GM12878 (cell line): ENCODE results near the gene AKT1S1. TPM values are rescaled to one million over a fixed set of nuclear protein-coding genes. Genes with fewer than 3 reads are reported as not detected.

ENCODE experiments used
- ATAC-seq: fragments of 200-7000 bp; cut with Tn5 transposase; 3 replicates; pipeline ENCODE4 v1.9.1; 2020; ENCODE audit warnings: mild to moderate bottlenecking, moderate library complexity
- BruUV-seq: library from RNA; stranded (reverse); fragments of 400-500 nt; replicated peaks from 2 replicates; lab custom pipeline; 2021; lab: Mats Ljungman, UMichigan
- CTCF ChIA-PET: fragments of 300-600 bp; sonication (Branson Sonifier 250); formaldehyde crosslinking; extraction: SDS; loops from one replicate; lab custom pipeline; 2021; ENCODE audit warnings: inconsistent platforms; lab: Yijun Ruan, JAX
- POLR2A ChIA-PET: fragments of 350-600 bp; formaldehyde crosslinking; extraction: SDS; loops from one replicate; lab custom pipeline; 2021; ENCODE audit warnings: inconsistent platforms; lab: Charles Lee
- RAD21 ChIA-PET: fragments of 300-600 bp; sonication (Branson Sonifier 250); formaldehyde crosslinking; loops from one replicate; lab custom pipeline; 2023; ENCODE audit warnings: antibody characterized with exemption; ENCODE audit not compliant: unreplicated experiment; lab: Charles Lee
- SMC1A ChIA-PET: fragments of 300-600 bp; sonication (Branson Sonifier 250); formaldehyde crosslinking; loops from one replicate; lab custom pipeline; 2023; ENCODE audit not compliant: unreplicated experiment, uncharacterized antibody; lab: Charles Lee
- DNase-seq: peaks from one replicate; pipeline ENCODE4 v3.0.0-alpha.2; 2011; ENCODE audit warnings: low read depth, low spot score
- FAIRE-seq: peaks from 3 replicates; lab custom pipeline; 2011; peaks lifted over from hg19 to GRCh38; lab: Jason Lieb, UNC
- H2AFZ ChIP-seq: 2 replicates; pipeline ENCODE4 v1.6.0; 2011; ENCODE audit warnings: low read depth, low read length, control low read depth; ENCODE audit not compliant: control insufficient read depth
- H3K27ac ChIP-seq: 2 replicates; pipeline ENCODE4 v1.5.1; 2011; ENCODE audit warnings: control low read depth; ENCODE audit not compliant: control insufficient read depth, insufficient read depth
- H3K27me3 ChIP-seq, 2 experiments: replicated peaks in 1 of 2; 2 replicates each; pipeline versions ENCODE4 v1.6.0 to v1.6.1; 2011; ENCODE audit warnings: low read length in 1 of 2; ENCODE audit not compliant: control insufficient read depth in 2 of 2, insufficient read depth in 2 of 2
- H3K36me3 ChIP-seq, 2 experiments: 2 replicates each; pipeline ENCODE4 v1.5.1; 2011; ENCODE audit warnings: low read length in 1 of 2; ENCODE audit not compliant: control insufficient read depth in 2 of 2, insufficient read depth in 2 of 2
- H3K4me1 ChIP-seq: 2 replicates; pipeline ENCODE4 v1.6.1; 2011; ENCODE audit warnings: mild to moderate bottlenecking, low read length, moderate library complexity, mixed read lengths; ENCODE audit not compliant: control insufficient read depth, insufficient read depth
- H3K4me2 ChIP-seq: 2 replicates; pipeline ENCODE4 v1.6.0; 2011; ENCODE audit warnings: control low read depth; ENCODE audit not compliant: control insufficient read depth, insufficient read depth
- H3K4me3 ChIP-seq: fragments of 200-600 bp; sonication (generic); 2 replicates; pipeline ENCODE4 v1.5.1; 2016
- H3K79me2 ChIP-seq: 2 replicates; pipeline ENCODE4 v1.6.0; 2011; ENCODE audit warnings: low read length; ENCODE audit not compliant: control insufficient read depth, insufficient read depth
- H3K9ac ChIP-seq: 2 replicates; pipeline ENCODE4 v1.8.0; 2011; ENCODE audit warnings: low read length, control low read depth, mixed read lengths; ENCODE audit not compliant: control insufficient read depth, insufficient read depth
- H3K9me3 ChIP-seq: replicated peaks from 3 replicates; pipeline ENCODE4 v1.5.1; 2011; ENCODE audit warnings: mild to moderate bottlenecking, low read length; ENCODE audit not compliant: control insufficient read depth, insufficient read depth
- H4K20me1 ChIP-seq: 2 replicates; pipeline ENCODE4 v1.6.0; 2011; ENCODE audit not compliant: control insufficient read depth, insufficient read depth
- POLR2A ChIP-seq: IDR thresholded peaks from 2 replicates; pipeline ENCODE4 v1.6.1; 2011; ENCODE audit warnings: low read depth, mild to moderate bottlenecking, low read length
- RB1 ChIP-seq: fragments of 450-650 bp; formaldehyde crosslinking; IDR thresholded peaks from 2 replicates; pipeline ENCODE4 v1.6.1; 2017; ENCODE audit warnings: mild to moderate bottlenecking, borderline replicate concordance
- WGBS: methylation state at CpG from one replicate; pipeline ENCODE4 v1.1.6; 2016; ENCODE audit warnings: low lambda C conversion rate; ENCODE audit not compliant: insufficient replicate concordance, insufficient coverage; ENCODE audit errors: missing lambda C conversion rate; 5-methylcytosine and 5-hydroxymethylcytosine counted together
- in situ Hi-C: fragments of 300-500 bp; cut with MboI; formaldehyde crosslinking; loops from 9 replicates; pipeline ENCODE4 v1.14.3; 2018; ENCODE audit warnings: mixed read lengths
- intact Hi-C: fragments of 100-400 bp; cut with micrococcal nuclease; formaldehyde crosslinking; loops from one replicate; pipeline ENCODE4 v1.14.2; 2022; ENCODE audit not compliant: unreplicated experiment
- polyA plus RNA-seq, 11 experiments: library from polyadenylated mRNA; depleted of rRNA in 4 of 11; unstranded in 6 of 11; stranded (reverse) in 5 of 11; fragments of >200 nt; fragmentation: Nextera tagmentation in 4 of 11; fragmentation: Illumina TruSeq in 1 of 11; extraction: Ambion mirVana in 4 of 11; extraction: Trizol in 1 of 11; gene quantifications; 1 replicate in 1 of 11; 2 replicates in 10 of 11; pipeline versions ENCODE4 v1.2.1 to v1.2.3, GENCODE V29; 2011 to 2016; ENCODE audit warnings: inconsistent platforms in 2 of 11, missing spikeins in 2 of 11, low read depth in 1 of 11
- total RNA-seq, 4 experiments: library from RNA; depleted of rRNA in 3 of 4; stranded (reverse); fragments of >200 nt in 3 of 4; fragmentation: Illumina TruSeq in 1 of 4; extraction: Trizol in 1 of 4; gene quantifications; 2 replicates each; pipeline versions ENCODE4 v1.2.1 to v1.2.3, GENCODE V29; 2013 to 2021
- TF ChIP-seq, protein P1 (sequence below): fragments of 450-650 bp; IDR thresholded peaks from 2 replicates; pipeline ENCODE4 v1.6.1; 2016; ENCODE audit warnings: mild to moderate bottlenecking
- TF ChIP-seq, protein P2 (sequence below): fragments of 450-650 bp; formaldehyde crosslinking; IDR thresholded peaks from 2 replicates; pipeline ENCODE4 v1.4.0; 2020; ENCODE audit warnings: mild to moderate bottlenecking, moderate library complexity

Gene AKT1S1
- total and polyA plus RNA-seq, 10 of the 15 experiments (the other 5 are each of a cell fraction or from before 2014, with no cell fraction given), result 0.43 to 23.0 (median 12.3) TPM

DNA sequence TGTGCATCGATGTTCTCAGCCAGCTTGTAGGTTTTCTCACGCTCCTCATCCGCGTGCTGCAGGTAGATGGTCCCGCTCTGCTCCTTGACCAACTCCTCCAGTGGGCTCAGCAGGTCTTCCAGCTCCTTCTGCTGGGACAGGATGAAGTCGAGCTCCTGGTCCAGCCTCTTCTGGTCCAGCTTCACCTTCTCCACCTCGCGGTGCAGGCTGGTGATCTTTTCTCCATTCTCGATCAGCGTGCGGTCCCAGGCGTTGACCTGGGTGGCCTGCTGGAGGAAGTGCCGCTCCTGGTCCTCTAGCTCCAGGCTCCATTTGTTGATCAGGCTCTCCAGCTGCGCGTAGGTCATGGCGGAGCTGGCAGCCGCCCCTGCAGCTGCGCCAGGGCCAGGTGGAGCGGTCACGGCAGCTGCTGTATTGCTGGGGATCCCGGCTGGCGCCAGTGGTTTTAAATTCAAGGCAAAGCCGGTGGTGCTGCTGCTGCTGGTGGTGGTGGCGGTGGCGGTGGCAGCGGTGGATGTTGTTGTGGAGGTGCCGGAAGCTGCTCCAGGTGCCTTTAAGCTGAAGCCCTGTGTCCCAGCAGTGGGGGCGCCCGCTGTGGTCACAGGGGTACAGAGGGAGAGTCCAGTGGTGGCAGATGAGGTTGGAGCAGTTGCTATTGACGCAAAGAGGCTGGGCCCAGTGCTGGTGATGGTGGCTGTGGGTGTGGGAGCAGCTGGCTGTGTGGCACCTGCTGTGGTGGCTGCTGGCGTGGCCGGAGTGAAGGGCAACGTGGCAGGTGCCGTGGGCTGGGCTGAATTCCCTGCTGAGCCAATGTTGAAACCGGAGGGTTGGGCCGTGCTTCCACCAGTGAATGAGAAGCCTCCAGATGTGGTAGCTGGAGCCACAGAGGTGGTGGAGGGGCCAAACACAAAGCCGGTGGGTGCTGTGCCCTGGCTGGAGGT is 31.6 kb upstream of the AKT1S1 start:
- in situ Hi-C loops (no loop called here), intact Hi-C loops (no loop called here)
- ChIA-PET POLR2A (interaction anchor here (0.7 to 6.6 kb wide), 5 partner anchors 10 to 20 kb away, joined by 3 to 116 read pairs (median 19); partner anchors contain the start of genes ATF5 and IL4I1), SMC1A (interaction anchor here (1.1 to 8.8 kb wide), 3 partner anchors 9 to 32 kb away, joined by 3 to 110 read pairs (median 6); partner anchors contain the start of genes AKT1S1, IL4I1 and TBC1D17), RAD21 (interaction anchor here (3.1 kb wide), 1 partner anchor 12 kb away, joined by 34 read pairs; the partner anchor contains the start of gene IL4I1), CTCF (interaction anchor here (1.1 to 9.0 kb wide), 3 partner anchors 13 to 19 kb away, joined by 3 to 71 read pairs (median 5); partner anchors contain the start of gene IL4I1)
- Histone ChIP-seq H3K4me1 (peaks cover 78% of the 10 kb centered on the region), H3K36me3 (peaks cover 24 to 29% of the 10 kb centered on the region in 2 experiments), H2AFZ (no peak overlapping the region), H3K4me3 (no peak overlapping the region), H3K27ac (peak overlapping the region; percentile 81), H3K4me2 (peak overlapping the region; percentile 12), H3K9me3 (no peaks in the 10 kb centered on the region; the same call in 2 of the 3 replicates), H4K20me1 (peaks cover 3% of the 10 kb centered on the region; the same call in 1 of the 2 replicates), H3K9ac (no peak overlapping the region), H3K79me2 (peaks cover 53% of the 10 kb centered on the region), H3K27me3 (no peaks in the 10 kb centered on the region)
- DNase-seq, result no peak
- ATAC-seq, result no peak
- WGBS, result 95% methylated on average over 37 of the region's 37 CpGs
- no TSS peak for BruUV-seq
- no peak for FAIRE-seq
- TF ChIP-seq RB1 (no peak), POLR2A (peak; percentile 55)
- TF ChIP-seq, protein P1, sequence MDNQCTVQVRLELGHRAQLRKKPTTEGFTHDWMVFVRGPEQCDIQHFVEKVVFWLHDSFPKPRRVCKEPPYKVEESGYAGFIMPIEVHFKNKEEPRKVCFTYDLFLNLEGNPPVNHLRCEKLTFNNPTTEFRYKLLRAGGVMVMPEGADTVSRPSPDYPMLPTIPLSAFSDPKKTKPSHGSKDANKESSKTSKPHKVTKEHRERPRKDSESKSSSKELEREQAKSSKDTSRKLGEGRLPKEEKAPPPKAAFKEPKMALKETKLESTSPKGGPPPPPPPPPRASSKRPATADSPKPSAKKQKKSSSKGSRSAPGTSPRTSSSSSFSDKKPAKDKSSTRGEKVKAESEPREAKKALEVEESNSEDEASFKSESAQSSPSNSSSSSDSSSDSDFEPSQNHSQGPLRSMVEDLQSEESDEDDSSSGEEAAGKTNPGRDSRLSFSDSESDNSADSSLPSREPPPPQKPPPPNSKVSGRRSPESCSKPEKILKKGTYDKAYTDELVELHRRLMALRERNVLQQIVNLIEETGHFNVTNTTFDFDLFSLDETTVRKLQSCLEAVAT, result peak; percentile 65; the same call in 1 of the 2 replicates
- TF ChIP-seq, protein P2, sequence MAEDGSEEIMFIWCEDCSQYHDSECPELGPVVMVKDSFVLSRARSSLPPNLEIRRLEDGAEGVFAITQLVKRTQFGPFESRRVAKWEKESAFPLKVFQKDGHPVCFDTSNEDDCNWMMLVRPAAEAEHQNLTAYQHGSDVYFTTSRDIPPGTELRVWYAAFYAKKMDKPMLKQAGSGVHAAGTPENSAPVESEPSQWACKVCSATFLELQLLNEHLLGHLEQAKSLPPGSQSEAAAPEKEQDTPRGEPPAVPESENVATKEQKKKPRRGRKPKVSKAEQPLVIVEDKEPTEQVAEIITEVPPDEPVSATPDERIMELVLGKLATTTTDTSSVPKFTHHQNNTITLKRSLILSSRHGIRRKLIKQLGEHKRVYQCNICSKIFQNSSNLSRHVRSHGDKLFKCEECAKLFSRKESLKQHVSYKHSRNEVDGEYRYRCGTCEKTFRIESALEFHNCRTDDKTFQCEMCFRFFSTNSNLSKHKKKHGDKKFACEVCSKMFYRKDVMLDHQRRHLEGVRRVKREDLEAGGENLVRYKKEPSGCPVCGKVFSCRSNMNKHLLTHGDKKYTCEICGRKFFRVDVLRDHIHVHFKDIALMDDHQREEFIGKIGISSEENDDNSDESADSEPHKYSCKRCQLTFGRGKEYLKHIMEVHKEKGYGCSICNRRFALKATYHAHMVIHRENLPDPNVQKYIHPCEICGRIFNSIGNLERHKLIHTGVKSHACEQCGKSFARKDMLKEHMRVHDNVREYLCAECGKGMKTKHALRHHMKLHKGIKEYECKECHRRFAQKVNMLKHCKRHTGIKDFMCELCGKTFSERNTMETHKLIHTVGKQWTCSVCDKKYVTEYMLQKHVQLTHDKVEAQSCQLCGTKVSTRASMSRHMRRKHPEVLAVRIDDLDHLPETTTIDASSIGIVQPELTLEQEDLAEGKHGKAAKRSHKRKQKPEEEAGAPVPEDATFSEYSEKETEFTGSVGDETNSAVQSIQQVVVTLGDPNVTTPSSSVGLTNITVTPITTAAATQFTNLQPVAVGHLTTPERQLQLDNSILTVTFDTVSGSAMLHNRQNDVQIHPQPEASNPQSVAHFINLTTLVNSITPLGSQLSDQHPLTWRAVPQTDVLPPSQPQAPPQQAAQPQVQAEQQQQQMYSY (CRISPR knock-in tag), result no peak
